Measurements from ENCODE around the gene MTUS2.

The MTUS2 gene

GRCh38 chr13:29162638-29163235 lies 342.6 kb downstream of the MTUS2 start:
- Histone ChIP-seq H3K9me2 (replicated peaks; ENCODE audit: low read depth, low read length) (no peaks in the 10 kb centered on the region), H3K27me3 (ENCODE audit: insufficient read depth, low read length, poor library complexity, severe bottlenecking) (no peaks in the 10 kb centered on the region), H3K4me1 (ENCODE audit: insufficient read depth, low read length, poor library complexity, severe bottlenecking) (no peaks in the 10 kb centered on the region), H2AFZ (ENCODE audit: low read length) (no peak overlapping the region), H3K4me2 (ENCODE audit: low read depth, low read length, poor library complexity, severe bottlenecking) (no peak overlapping the region), H3F3A (ENCODE audit: low read depth) (no peaks in the 10 kb centered on the region), H3K4me3 (ENCODE audit: low read length, poor library complexity, severe bottlenecking) (no peak overlapping the region), H4K20me1 (ENCODE audit: insufficient read depth, low read length, poor library complexity, severe bottlenecking) (no peaks in the 10 kb centered on the region), H3K79me2 (ENCODE audit: insufficient read depth, low read length) (no peaks in the 10 kb centered on the region), H3K36me3 (ENCODE audit: insufficient read depth, low read length) (no peaks in the 10 kb centered on the region), H3K9me3 (ENCODE audit: insufficient read depth, low read depth, low read length) (no peaks in the 10 kb centered on the region), H3K9ac (ENCODE audit: low read depth, low read length, poor library complexity, severe bottlenecking) (no peak overlapping the region)
- TF ChIP-seq CTCF (conservative IDR thresholded peaks at IDR 0.05; ENCODE audit: low read length) (no peak), EZH2phosphoT487 (IDR thresholded peaks at IDR 0.05; ENCODE audit: borderline replicate concordance) (no peak)

GRCh38 chr13:29164116-29164515 lies 344.0 kb downstream of the MTUS2 start:
- Histone ChIP-seq H3K4me3 (ENCODE audit: low read length, poor library complexity, severe bottlenecking) (no peak overlapping the region), H3F3A (ENCODE audit: low read depth) (no peaks in the 10 kb centered on the region), H3K4me1 (ENCODE audit: insufficient read depth, low read length, poor library complexity, severe bottlenecking) (no peaks in the 10 kb centered on the region), H3K9ac (ENCODE audit: low read depth, low read length, poor library complexity, severe bottlenecking) (no peak overlapping the region), H3K36me3 (ENCODE audit: insufficient read depth, low read length) (no peaks in the 10 kb centered on the region), H3K9me3 (ENCODE audit: insufficient read depth, low read depth, low read length) (no peaks in the 10 kb centered on the region), H2AFZ (ENCODE audit: low read length) (no peak overlapping the region), H3K4me2 (ENCODE audit: low read depth, low read length, poor library complexity, severe bottlenecking) (no peak overlapping the region), H3K79me2 (ENCODE audit: insufficient read depth, low read length) (no peaks in the 10 kb centered on the region), H4K20me1 (ENCODE audit: insufficient read depth, low read length, poor library complexity, severe bottlenecking) (no peaks in the 10 kb centered on the region), H3K27me3 (ENCODE audit: insufficient read depth, low read length, poor library complexity, severe bottlenecking) (no peaks in the 10 kb centered on the region), H3K9me2 (replicated peaks; ENCODE audit: low read depth, low read length) (no peaks in the 10 kb centered on the region)
- TF ChIP-seq CTCF (conservative IDR thresholded peaks at IDR 0.05; ENCODE audit: low read length) (no peak), EZH2phosphoT487 (IDR thresholded peaks at IDR 0.05; ENCODE audit: borderline replicate concordance) (no peak)

GRCh38 chr13:29165216-29165615 lies 345.1 kb downstream of the MTUS2 start:
- Histone ChIP-seq H3K27me3 (ENCODE audit: insufficient read depth, low read length, poor library complexity, severe bottlenecking) (no peaks in the 10 kb centered on the region), H3K9me3 (ENCODE audit: insufficient read depth, low read depth, low read length) (no peaks in the 10 kb centered on the region), H3F3A (ENCODE audit: low read depth) (no peaks in the 10 kb centered on the region), H3K36me3 (ENCODE audit: insufficient read depth, low read length) (no peaks in the 10 kb centered on the region), H3K79me2 (ENCODE audit: insufficient read depth, low read length) (no peaks in the 10 kb centered on the region), H3K4me3 (ENCODE audit: low read length, poor library complexity, severe bottlenecking) (no peak overlapping the region), H3K4me1 (ENCODE audit: insufficient read depth, low read length, poor library complexity, severe bottlenecking) (no peaks in the 10 kb centered on the region), H4K20me1 (ENCODE audit: insufficient read depth, low read length, poor library complexity, severe bottlenecking) (no peaks in the 10 kb centered on the region), H3K4me2 (ENCODE audit: low read depth, low read length, poor library complexity, severe bottlenecking) (no peak overlapping the region), H3K9ac (ENCODE audit: low read depth, low read length, poor library complexity, severe bottlenecking) (no peak overlapping the region), H2AFZ (ENCODE audit: low read length) (no peak overlapping the region), H3K9me2 (replicated peaks; ENCODE audit: low read depth, low read length) (no peaks in the 10 kb centered on the region)
- no peak for TF ChIP-seq EZH2phosphoT487 (IDR thresholded peaks at IDR 0.05; ENCODE audit: borderline replicate concordance)
- TF ChIP-seq CTCF (conservative IDR thresholded peaks at IDR 0.05; ENCODE audit: low read length): no peak
